Gastrocnemius medialis (tissue), 4 donors: ENCODE data around the gene MALAT1. TPM values are rescaled to one million over a fixed set of nuclear protein-coding genes. Genes with fewer than 3 reads are reported as not detected.
"Not testable (repeated sequence)": the region's sequence is repeated elsewhere in the genome, so short reads cannot be mapped to it uniquely, and the experiment has no call there.

ENCODE experiments used
- ATAC-seq, 2 donors: fragments of 150-250 bp; one replicate each; pipeline ENCODE4 v1.9.1; 2016
- DNase-seq, 2 donors: peaks; one replicate each; pipeline ENCODE4 v3.0.0-alpha.2; 2019
- H3K27ac ChIP-seq, 4 donors: fragments of 200-600 bp; sonication (generic); 1 replicate in 1 of 4; 2 replicates in 3 of 4; pipeline ENCODE4 v1.5.1; 2016 to 2018; ENCODE audit warnings: mild to moderate bottlenecking in 2 of 4, moderate library complexity in 1 of 4
- H3K27me3 ChIP-seq, 3 donors: fragments of 200-600 bp; sonication (generic) in 2 of 3; 1 replicate in 1 of 3; 2 replicates in 2 of 3; pipeline versions ENCODE4 v1.5.1 to v1.6.0; 2016 to 2019; ENCODE audit warnings: mild to moderate bottlenecking in 1 of 3, moderate library complexity in 1 of 3
- H3K36me3 ChIP-seq, 2 donors: fragments of 200-600 bp; sonication (generic) in 1 of 2; one replicate each; pipeline ENCODE4 v1.5.1; 2017 to 2018
- H3K4me1 ChIP-seq, 2 donors: fragments of 200-600 bp; sonication (generic) in 1 of 2; one replicate each; pipeline ENCODE4 v1.5.1; 2016 to 2017; ENCODE audit warnings: mild to moderate bottlenecking in 2 of 2
- H3K4me3 ChIP-seq, 4 donors: fragments of 200-600 bp; sonication (generic) in 3 of 4; 1 replicate in 1 of 4; 2 replicates in 3 of 4; pipeline ENCODE4 v1.5.1; 2016 to 2019; ENCODE audit warnings: mild to moderate bottlenecking in 2 of 4
- H3K9me3 ChIP-seq, 3 donors: fragments of 200-600 bp; sonication (generic) in 2 of 3; 1 replicate in 1 of 3; 2 replicates in 2 of 3; pipeline ENCODE4 v1.5.1; 2016 to 2019
- POLR2A ChIP-seq, 2 donors: fragments of 450-650 bp; IDR thresholded peaks; one replicate each; pipeline ENCODE4 v1.6.1; 2017; ENCODE audit warnings: antibody characterized with exemption in 2 of 2, mild to moderate bottlenecking in 2 of 2, moderate library complexity in 2 of 2
- in situ Hi-C, 4 donors: fragments of 200-750 bp; cut with MboI; loops; one replicate each; pipeline versions ENCODE4 v1.15.0 to v1.8.0; 2017; ENCODE audit warnings: low sequenced_read_pairs in 4 of 4
- intact Hi-C: fragments of 100-400 bp; cut with DNase I; formaldehyde crosslinking; loops from one replicate; pipeline ENCODE4 v1.15.1; 2023; ENCODE audit warnings: low total_unique reads
- total RNA-seq, 4 donors: library from RNA; depleted of rRNA; stranded (reverse); fragments of >200 nt; gene quantifications; one replicate each; pipeline versions ENCODE4 v1.1.0 to v1.2.3, GENCODE V29; 2016
- TF ChIP-seq, protein P1 (sequence below), 5 experiments: fragments of 450-650 bp in 3 of 5; fragments of 200-600 bp in 2 of 5; sonication (generic) in 2 of 5; IDR thresholded peaks in 4 of 5; conservative IDR thresholded peaks in 1 of 5; 1 replicate in 4 of 5; 2 replicates in 1 of 5; pipeline ENCODE4 v1.5.1; 2016 to 2019; ENCODE audit warnings: antibody characterized with exemption in 5 of 5, mild to moderate bottlenecking in 3 of 5, moderate library complexity in 3 of 5

MALAT1 gene
- total RNA-seq, result 1,000 to 10,000 TPM in 3 of 4 donors, 100 to 1,000 TPM in 1; 874 to 6,745 (median 1,938) TPM

DNA sequence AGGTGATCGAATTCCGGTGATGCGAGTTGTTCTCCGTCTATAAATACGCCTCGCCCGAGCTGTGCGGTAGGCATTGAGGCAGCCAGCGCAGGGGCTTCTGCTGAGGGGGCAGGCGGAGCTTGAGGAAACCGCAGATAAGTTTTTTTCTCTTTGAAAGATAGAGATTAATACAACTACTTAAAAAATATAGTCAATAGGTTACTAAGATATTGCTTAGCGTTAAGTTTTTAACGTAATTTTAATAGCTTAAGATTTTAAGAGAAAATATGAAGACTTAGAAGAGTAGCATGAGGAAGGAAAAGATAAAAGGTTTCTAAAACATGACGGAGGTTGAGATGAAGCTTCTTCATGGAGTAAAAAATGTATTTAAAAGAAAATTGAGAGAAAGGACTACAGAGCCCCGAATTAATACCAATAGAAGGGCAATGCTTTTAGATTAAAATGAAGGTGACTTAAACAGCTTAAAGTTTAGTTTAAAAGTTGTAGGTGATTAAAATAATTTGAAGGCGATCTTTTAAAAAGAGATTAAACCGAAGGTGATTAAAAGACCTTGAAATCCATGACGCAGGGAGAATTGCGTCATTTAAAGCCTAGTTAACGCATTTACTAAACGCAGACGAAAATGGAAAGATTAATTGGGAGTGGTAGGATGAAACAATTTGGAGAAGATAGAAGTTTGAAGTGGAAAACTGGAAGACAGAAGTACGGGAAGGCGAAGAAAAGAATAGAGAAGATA lies at the start of gene MALAT1:
TSS of gene MALAT1 (plus strand) at position 69 of the 736 bp plus-strand sequence.
- TF ChIP-seq, protein P1, sequence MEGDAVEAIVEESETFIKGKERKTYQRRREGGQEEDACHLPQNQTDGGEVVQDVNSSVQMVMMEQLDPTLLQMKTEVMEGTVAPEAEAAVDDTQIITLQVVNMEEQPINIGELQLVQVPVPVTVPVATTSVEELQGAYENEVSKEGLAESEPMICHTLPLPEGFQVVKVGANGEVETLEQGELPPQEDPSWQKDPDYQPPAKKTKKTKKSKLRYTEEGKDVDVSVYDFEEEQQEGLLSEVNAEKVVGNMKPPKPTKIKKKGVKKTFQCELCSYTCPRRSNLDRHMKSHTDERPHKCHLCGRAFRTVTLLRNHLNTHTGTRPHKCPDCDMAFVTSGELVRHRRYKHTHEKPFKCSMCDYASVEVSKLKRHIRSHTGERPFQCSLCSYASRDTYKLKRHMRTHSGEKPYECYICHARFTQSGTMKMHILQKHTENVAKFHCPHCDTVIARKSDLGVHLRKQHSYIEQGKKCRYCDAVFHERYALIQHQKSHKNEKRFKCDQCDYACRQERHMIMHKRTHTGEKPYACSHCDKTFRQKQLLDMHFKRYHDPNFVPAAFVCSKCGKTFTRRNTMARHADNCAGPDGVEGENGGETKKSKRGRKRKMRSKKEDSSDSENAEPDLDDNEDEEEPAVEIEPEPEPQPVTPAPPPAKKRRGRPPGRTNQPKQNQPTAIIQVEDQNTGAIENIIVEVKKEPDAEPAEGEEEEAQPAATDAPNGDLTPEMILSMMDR (IDR thresholded peaks at IDR 0.05 in 4 of 5, conservative IDR thresholded peaks at IDR 0.05 in 1 of 5), result peak in 1 of 5 experiments; percentile 15
- TF ChIP-seq POLR2A (IDR thresholded peaks at IDR 0.05), result peak in 1 of 2 donors; percentile 100
- peak within 1 kb of the TSS; percentile 91 to 99 (median 94) for H3K27ac ChIP-seq
- peak; percentile 92 for DNase-seq
- peak in 1 of 2 donors; percentile 8 for ATAC-seq
- H3K36me3 ChIP-seq, result peaks cover 18 to 44% of the 10 kb centered on the region in 2 donors
- H3K9me3 ChIP-seq, result no peaks in the 10 kb centered on the region
- peaks cover 28 to 30% of the 10 kb centered on the region in 2 donors for H3K4me1 ChIP-seq
- H3K27me3 ChIP-seq, result no peaks in the 10 kb centered on the region
- intact Hi-C loops, result no loop called here
- H3K4me3 ChIP-seq, result peak within 1 kb of the TSS; percentile 81 to 93 (median 91)
- in situ Hi-C loops, result no loop called here

GRCh38 chr11:65451301-65451700 lies 47.5 kb upstream of the MALAT1 start:
- H3K4me3 ChIP-seq, H3K36me3 ChIP-seq, H3K9me3 ChIP-seq, ATAC-seq, in situ Hi-C loops, H3K27me3 ChIP-seq, H3K27ac ChIP-seq, intact Hi-C loops, DNase-seq: not testable (repeated sequence)
- H3K4me1 ChIP-seq, result peaks cover 12 to 14% of the 10 kb centered on the region in 2 donors

DNA sequence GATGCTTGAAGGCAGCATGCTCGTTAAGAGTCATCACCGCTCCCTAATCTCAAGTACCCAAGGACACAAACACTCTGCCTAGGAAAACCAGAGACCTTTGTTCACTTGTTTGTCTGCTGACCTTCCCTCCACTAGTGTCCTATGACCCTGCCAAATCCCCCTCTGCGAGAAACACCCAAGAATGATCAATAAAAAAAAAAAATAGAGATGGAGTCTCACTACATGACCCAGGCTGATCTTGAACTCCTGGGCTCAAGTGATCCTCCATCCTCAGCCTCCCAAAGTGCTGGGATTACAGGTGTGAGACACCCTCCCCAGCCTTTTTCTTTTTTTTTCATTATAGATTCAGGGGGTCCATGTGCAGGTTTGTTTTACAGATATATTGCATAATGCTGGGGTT lies 46.6 kb upstream of the MALAT1 start:
- DNase-seq, ATAC-seq, H3K9me3 ChIP-seq, H3K27me3 ChIP-seq, intact Hi-C loops, in situ Hi-C loops, H3K36me3 ChIP-seq, H3K4me3 ChIP-seq: not testable (repeated sequence)
- Histone ChIP-seq H3K4me1 (peaks cover 12 to 16% of the 10 kb centered on the region in 2 donors), H3K27ac (peak overlapping the region; percentile 87 to 93 (median 90))

- Histone ChIP-seq H3K27me3 (no peaks in the 10 kb centered on the region), H3K9me3 (no peaks in the 10 kb centered on the region), H3K4me1 (peaks cover 12 to 16% of the 10 kb centered on the region in 2 donors), H3K36me3 (no peaks in the 10 kb centered on the region), H3K4me3 (no peak overlapping the region), H3K27ac (peak overlapping the region; percentile 87 to 93 (median 90))
- ATAC-seq, result peak; percentile 12 to 16
- peak in 1 of 2 donors; percentile 52 for DNase-seq
- no peak for TF ChIP-seq POLR2A (IDR thresholded peaks at IDR 0.05)
- TF ChIP-seq, protein P1 (IDR thresholded peaks at IDR 0.05 in 4 of 5, conservative IDR thresholded peaks at IDR 0.05 in 1 of 5), result no peak
- intact Hi-C loops (no loop called here), in situ Hi-C loops (no loop called here)
These were observed 45.9 kb upstream of the MALAT1 start for GRCh38 chr11:65452806-65453490.

DNA sequence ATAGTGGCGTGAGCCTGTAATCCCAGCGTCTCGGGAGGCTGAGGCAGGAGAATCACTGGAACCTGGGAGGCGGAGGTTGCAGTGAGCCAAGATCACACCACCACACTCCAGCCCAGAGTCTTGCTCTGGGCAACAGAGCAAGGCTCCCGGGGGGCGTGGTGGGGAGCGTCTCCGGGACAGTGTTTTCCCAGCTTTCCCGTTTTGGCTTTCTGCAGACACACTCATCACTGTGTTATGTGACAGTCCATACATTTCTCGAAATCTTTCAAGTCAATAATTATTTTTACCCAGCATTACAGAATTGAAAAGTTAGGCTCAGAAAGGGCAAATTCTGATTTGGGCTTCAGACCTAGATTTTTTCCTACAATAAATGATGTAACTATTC lies 44.5 kb upstream of the MALAT1 start:
- H3K36me3 ChIP-seq, result no peaks in the 10 kb centered on the region
- H3K27me3 ChIP-seq, result no peaks in the 10 kb centered on the region
- TF ChIP-seq, protein P1 (IDR thresholded peaks at IDR 0.05 in 4 of 5, conservative IDR thresholded peaks at IDR 0.05 in 1 of 5), result no peak
- TF ChIP-seq POLR2A (IDR thresholded peaks at IDR 0.05), result no peak
- intact Hi-C loops, result loop anchor here (2.0 kb wide), 2 partner anchors 16 to 38 kb away; no protein-coding TSS in a partner anchor
- in situ Hi-C loops, result no loop called here
- peaks cover 12 to 16% of the 10 kb centered on the region in 2 donors for H3K4me1 ChIP-seq
- peak overlapping the region; percentile 87 to 93 (median 90) for H3K27ac ChIP-seq
- peak overlapping the region; percentile 55 to 74 (median 58) for H3K4me3 ChIP-seq
- ATAC-seq (no peak), DNase-seq (no peak)
- H3K9me3 ChIP-seq, result no peaks in the 10 kb centered on the region
